HFFc6 (cell line): ENCODE measurements around the gene HOXB4. TPM values are rescaled to one million over a fixed set of nuclear protein-coding genes. Genes with fewer than 3 reads are reported as not detected.

Source experiments
- DNase-seq: peaks from one replicate; pipeline ENCODE4 v3.0.0-alpha.2; 2018
- H3K27ac Mint-ChIP-seq: 2 replicates; pipeline ENCODE4 v1.8.0; 2020; ENCODE audit warnings: mild to moderate bottlenecking, mixed read lengths
- H3K27me3 Mint-ChIP-seq: 2 replicates; pipeline ENCODE4 v1.8.0; 2021; ENCODE audit warnings: mild to moderate bottlenecking, moderate library complexity, mixed read lengths; ENCODE audit not compliant: insufficient read depth
- H3K36me3 Mint-ChIP-seq: 2 replicates; pipeline ENCODE4 v1.8.0; 2021; ENCODE audit warnings: low read depth, mixed read lengths
- H3K4me1 Mint-ChIP-seq: 2 replicates; pipeline ENCODE4 v1.8.0; 2020; ENCODE audit warnings: low read depth, mixed read lengths
- H3K4me3 Mint-ChIP-seq: 2 replicates; pipeline ENCODE4 v1.8.0; 2020; ENCODE audit warnings: mild to moderate bottlenecking, moderate library complexity, mixed read lengths
- H3K9me3 Mint-ChIP-seq: 2 replicates; pipeline ENCODE4 v1.8.0; 2020; ENCODE audit warnings: mild to moderate bottlenecking, mixed read lengths
- CTCF ChIP-seq: fragments of 200-600 bp; sonication (generic); IDR thresholded peaks from 2 replicates; pipeline ENCODE4 v1.5.0; 2021; ENCODE audit warnings: antibody characterized with exemption, mild to moderate bottlenecking
- total RNA-seq, 6 experiments: library from RNA; stranded (reverse); fragmentation: NEBNext Ultra II Directional; extraction: Animal tissue kit (Norgen Biotek cat#: 25700); gene quantifications; 2 replicates in 1 of 6; 3 replicates in 5 of 6; pipeline ENCODE4 v1.2.3, GENCODE V29; 2021

HOXB4 gene
- total RNA-seq, 6 experiments from 2014 or later = not detected

GRCh38 chr17:48620461-48621139 is 42.5 kb upstream of the HOXB4 start:
- Mint-ChIP-seq H3K9me3 (no peaks in the 10 kb centered on the region), H3K4me3 (no peak overlapping the region), H3K27me3 (peaks cover 90% of the 10 kb centered on the region), H3K36me3 (no peaks in the 10 kb centered on the region), H3K27ac (no peak overlapping the region), H3K4me1 (peaks cover 17% of the 10 kb centered on the region)
- no peak for TF ChIP-seq CTCF
- no peak for DNase-seq

- TF ChIP-seq CTCF = no peak
- no peak overlapping the region for H3K27ac Mint-ChIP-seq
- H3K9me3 Mint-ChIP-seq = no peaks in the 10 kb centered on the region
- no peak for DNase-seq
- no peak overlapping the region; the same call in 1 of the 2 replicates for H3K4me3 Mint-ChIP-seq
- H3K27me3 Mint-ChIP-seq = peaks cover 93% of the 10 kb centered on the region
- H3K4me1 Mint-ChIP-seq = peaks cover 17% of the 10 kb centered on the region
- no peaks in the 10 kb centered on the region for H3K36me3 Mint-ChIP-seq
Measured at GRCh38 chr17:48619826-48620449, 41.8 kb upstream of the HOXB4 start.

- Mint-ChIP-seq H3K27ac (no peak overlapping the region), H3K27me3 (peaks cover 90% of the 10 kb centered on the region), H3K9me3 (no peaks in the 10 kb centered on the region), H3K4me3 (no peak overlapping the region), H3K4me1 (peaks cover 17% of the 10 kb centered on the region), H3K36me3 (no peaks in the 10 kb centered on the region)
- peak; percentile 97 for TF ChIP-seq CTCF
- peak; percentile 72 for DNase-seq
Measured at GRCh38 chr17:48618256-48618896, 40.2 kb upstream of the HOXB4 start.

GRCh38 chr17:48617471-48618255 is 39.5 kb upstream of the HOXB4 start:
- Mint-ChIP-seq H3K9me3 (no peaks in the 10 kb centered on the region), H3K27me3 (peaks cover 87% of the 10 kb centered on the region), H3K27ac (no peak overlapping the region), H3K4me3 (peak overlapping the region; percentile 10; the same call in 1 of the 2 replicates), H3K36me3 (no peaks in the 10 kb centered on the region), H3K4me1 (peaks cover 18% of the 10 kb centered on the region)
- TF ChIP-seq CTCF = no peak
- DNase-seq = no peak

GRCh38 chr17:48616717-48617470 is 38.7 kb upstream of the HOXB4 start:
- Mint-ChIP-seq H3K4me3 (peak overlapping the region; percentile 10; the same call in 1 of the 2 replicates), H3K36me3 (no peaks in the 10 kb centered on the region), H3K27ac (no peak overlapping the region), H3K9me3 (no peaks in the 10 kb centered on the region), H3K4me1 (peaks cover 23% of the 10 kb centered on the region), H3K27me3 (peaks cover 85% of the 10 kb centered on the region)
- TF ChIP-seq CTCF = no peak
- no peak for DNase-seq
